ENCODE results near the gene GJB6. TPM values are rescaled to one million over a fixed set of nuclear protein-coding genes. Genes with fewer than 3 reads are reported as not detected.

Gene GJB6
- total and polyA plus RNA-seq, 2 donors (not counting 3 experiments of a cell fraction or from before 2014, with no cell fraction given): not detected

GRCh38 chr13:20173116-20173746 is 58.9 kb downstream of the GJB6 start:
- H4K20me1 ChIP-seq (replicated peaks; ENCODE audit: control insufficient read depth, extremely low read depth, insufficient read depth, low read length): no peaks in the 10 kb centered on the region
- ChIA-PET POLR2A (no interaction called here), CTCF (interaction anchor here (1.3 kb wide), 1 partner anchor 12 kb away, joined by 3 read pairs; the partner anchor contains the start of gene GJA3)
- H3K9ac ChIP-seq (replicated peaks; ENCODE audit: extremely low read depth, insufficient read depth, low read length): no peak overlapping the region
- no peaks in the 10 kb centered on the region for H3K36me3 ChIP-seq (ENCODE audit: control insufficient read depth in 2 of 2, extremely low read depth in 1 of 2, insufficient read depth in 2 of 2, low read length in 2 of 2)
- no peak overlapping the region for H3K4me3 ChIP-seq (replicated peaks in 1 of 3; ENCODE audit: insufficient read depth in 1 of 3, low read depth in 1 of 3, low read length in 3 of 3)
- no peak overlapping the region for H3K27ac ChIP-seq (ENCODE audit: insufficient read depth, low read depth, low read length)
- peaks cover 25 to 50% of the 10 kb centered on the region in 2 experiments for H3K27me3 ChIP-seq (ENCODE audit: control insufficient read depth in 2 of 2, insufficient read depth in 2 of 2, low read length in 2 of 2)
- no peaks in the 10 kb centered on the region for H3K9me1 ChIP-seq (replicated peaks; ENCODE audit: control insufficient read depth, extremely low read depth, insufficient read depth, low read length)
- BruUV-seq (replicated peaks): no TSS peak
- peaks cover 2% of the 10 kb centered on the region for H3K4me1 ChIP-seq (ENCODE audit: control insufficient read depth, extremely low read depth, insufficient read depth, low read length)
- DNase-seq (ENCODE audit: low read depth, low spot score) (no peak), FAIRE-seq (no peak)
- no peak overlapping the region for H3K4me2 ChIP-seq (ENCODE audit: insufficient read depth, low read length)
- no peaks in the 10 kb centered on the region for H3K9me3 ChIP-seq (replicated peaks; ENCODE audit: control insufficient read depth, insufficient read depth, low read length)
- intact Hi-C loops (cut with micrococcal nuclease): no loop called here
- no peaks in the 10 kb centered on the region for H3K79me2 ChIP-seq (ENCODE audit: control insufficient read depth, insufficient read depth, low read length)
- TF ChIP-seq CTCF (IDR thresholded peaks at IDR 0.05; ENCODE audit: extremely low read depth in 1 of 2, insufficient read depth in 1 of 2, low read depth in 1 of 2, low read length in 2 of 2) (no peak), MAX (IDR thresholded peaks at IDR 0.05; ENCODE audit: insufficient read depth, insufficient read length) (no peak), MYC (IDR thresholded peaks at IDR 0.05; ENCODE audit: low read depth, low read length) (no peak), JUN (IDR thresholded peaks at IDR 0.05; ENCODE audit: borderline replicate concordance, insufficient read depth, insufficient read length, low read depth) (no peak), EZH2 (IDR thresholded peaks at IDR 0.05; ENCODE audit: borderline replicate concordance, low read depth, low read length, severe bottlenecking) (no peak), FOS (IDR thresholded peaks at IDR 0.05; ENCODE audit: borderline replicate concordance, insufficient read depth, low read length) (no peak), POLR2AphosphoS5 (IDR thresholded peaks at IDR 0.05; ENCODE audit: insufficient read depth, low read depth, low read length) (no peak), GATA2 (IDR thresholded peaks at IDR 0.05; ENCODE audit: insufficient read depth, insufficient read length, low read depth, low read length) (no peak), POLR2A (IDR thresholded peaks at IDR 0.05; ENCODE audit: low read depth, low read length) (no peak)
- dilution Hi-C loops (cut with MboI; ENCODE audit: extremely low pct_ligation_motif_present, low sequenced_read_pairs): no loop called here
- no peak overlapping the region for H2AFZ ChIP-seq (ENCODE audit: low read depth, low read length)

Other genes with a start within 250 kb of the GJB6 start
- not detected in 2 replicates for gene GJA3, start 71.3 kb downstream of the GJB6 start, total RNA-seq
- not detected in 2 replicates for gene GJA3, start 71.3 kb downstream of the GJB6 start, polyA plus RNA-seq
- gene GJB2, start 39.4 kb downstream of the GJB6 start, total RNA-seq: not detected in 2 replicates
- not detected in 2 replicates for gene GJB2, start 39.4 kb downstream of the GJB6 start, polyA plus RNA-seq